GM19372 (cell line): Measurements from ENCODE around the gene KRTAP12-3.
"Not testable (repeated sequence)": the region's sequence is repeated elsewhere in the genome, so short reads cannot be mapped to it uniquely, and the experiment has no call there.

Experiments
- ATAC-seq: cut with Tn5 transposase; IDR thresholded peaks from one replicate; pipeline ENCODE4 v1.9.1; 2021; ENCODE audit warnings: mild to moderate bottlenecking, low read depth, moderate library complexity; ENCODE audit not compliant: unreplicated experiment

The KRTAP12-3 gene

DNA sequence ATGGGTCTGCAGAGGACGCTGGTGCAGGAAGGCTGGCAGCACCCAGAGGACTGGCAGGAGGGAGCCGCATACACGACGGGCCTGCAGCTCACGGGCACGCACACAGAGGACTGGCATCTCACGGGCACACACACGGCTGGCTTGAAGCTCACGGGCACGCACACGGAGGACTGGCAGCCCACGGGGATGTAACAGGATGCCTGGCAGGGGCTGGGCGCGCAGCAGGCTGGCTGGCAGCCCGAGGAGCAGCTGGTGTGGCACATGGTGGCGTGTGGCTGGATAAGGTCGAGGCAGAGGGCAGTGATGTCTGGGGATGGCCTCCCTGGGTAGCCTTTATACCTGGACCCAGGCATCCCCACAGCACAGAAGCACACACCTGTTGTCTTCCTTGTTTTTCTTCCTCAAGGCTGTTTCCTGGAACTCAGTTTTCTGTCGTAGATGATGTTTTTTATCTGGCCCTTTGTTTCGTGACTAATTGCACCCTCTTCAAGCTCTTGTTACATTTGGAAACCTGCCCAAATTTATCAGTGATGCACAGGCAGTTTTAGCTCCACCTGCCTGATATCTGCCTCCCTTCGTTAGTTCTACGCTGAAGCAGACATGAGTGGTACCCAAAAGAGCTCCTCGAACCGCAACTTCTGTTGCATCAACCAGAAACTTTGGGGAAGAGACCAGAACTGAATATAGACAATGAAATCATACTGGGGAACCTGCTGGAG lies 24.3 kb downstream of the KRTAP12-3 start, which contains the start of gene KRTAP12-1:
Gene KRTAP12-1, minus strand, starts transcription at position 303 of the 719 bp plus-strand sequence. Its CDS starts 40 bp downstream, at position 263.
- no peak for ATAC-seq

DNA sequence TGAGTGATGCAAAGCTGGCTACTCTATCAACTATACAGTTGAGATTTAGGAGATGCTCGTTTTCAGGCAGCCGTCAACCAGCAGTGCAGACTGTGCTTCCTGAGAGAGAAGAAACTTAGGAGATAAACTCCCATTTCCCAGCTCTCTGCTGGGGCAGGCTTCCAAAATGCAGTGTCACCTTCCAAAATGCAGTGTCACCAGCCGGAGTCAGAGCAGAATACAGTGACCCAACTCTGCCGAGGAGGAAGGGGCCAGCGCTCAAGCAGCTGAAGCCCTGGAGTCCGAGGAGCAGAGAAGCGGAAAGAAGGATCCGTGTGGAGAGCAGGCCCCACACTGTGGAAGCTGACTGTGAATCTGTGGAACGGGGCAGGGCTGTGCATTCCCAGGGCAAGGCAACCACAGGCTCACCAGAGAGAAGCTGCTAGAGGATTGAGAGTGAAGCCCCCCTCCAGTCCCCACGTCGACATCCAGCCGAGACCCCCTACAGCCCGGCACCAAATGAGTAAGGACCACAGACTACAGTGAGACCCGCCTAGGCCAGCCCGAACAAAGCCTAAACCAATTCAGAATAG lies 24.9 kb downstream of the KRTAP12-3 start:
- no peak for ATAC-seq

DNA sequence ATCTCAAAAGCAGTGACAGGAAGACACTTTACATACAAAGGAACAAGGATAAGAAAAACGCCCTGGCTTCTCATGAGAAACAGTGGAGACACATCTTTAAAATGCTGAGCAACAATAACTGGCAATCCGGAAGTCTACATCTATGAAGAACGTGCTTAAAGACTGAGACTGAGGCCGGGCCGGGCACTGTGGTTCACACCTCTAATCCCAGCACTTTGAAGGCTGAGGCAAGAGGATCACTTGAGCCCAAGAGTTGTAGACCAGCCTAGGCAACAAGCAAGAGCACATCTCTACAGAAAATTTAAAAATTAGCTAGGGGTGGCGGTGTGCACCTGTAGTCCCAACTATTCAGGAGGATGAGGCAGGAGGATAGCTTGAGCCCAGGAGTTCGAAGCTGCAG lies 26.3 kb downstream of the KRTAP12-3 start:
- no peak for ATAC-seq

DNA sequence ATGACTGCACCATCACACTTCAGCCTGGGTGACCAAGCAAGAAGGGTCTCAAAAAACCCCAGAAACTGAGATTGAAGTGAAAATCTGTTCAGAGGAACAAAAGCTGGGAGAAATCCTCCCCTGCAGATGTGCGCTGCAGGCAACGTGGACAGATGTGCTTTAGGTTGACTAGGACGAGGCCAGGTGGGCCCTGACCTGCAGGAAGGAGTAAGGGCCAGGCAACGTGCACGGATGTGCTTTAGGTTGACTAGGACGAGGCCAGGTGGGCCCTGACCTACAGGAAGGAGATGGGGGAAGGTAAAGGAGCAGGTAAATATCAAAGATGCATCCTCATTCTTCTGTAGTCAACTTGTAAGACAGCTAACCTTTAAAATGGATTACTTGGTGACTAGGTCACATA lies 26.8 kb downstream of the KRTAP12-3 start:
- no peak for ATAC-seq

DNA sequence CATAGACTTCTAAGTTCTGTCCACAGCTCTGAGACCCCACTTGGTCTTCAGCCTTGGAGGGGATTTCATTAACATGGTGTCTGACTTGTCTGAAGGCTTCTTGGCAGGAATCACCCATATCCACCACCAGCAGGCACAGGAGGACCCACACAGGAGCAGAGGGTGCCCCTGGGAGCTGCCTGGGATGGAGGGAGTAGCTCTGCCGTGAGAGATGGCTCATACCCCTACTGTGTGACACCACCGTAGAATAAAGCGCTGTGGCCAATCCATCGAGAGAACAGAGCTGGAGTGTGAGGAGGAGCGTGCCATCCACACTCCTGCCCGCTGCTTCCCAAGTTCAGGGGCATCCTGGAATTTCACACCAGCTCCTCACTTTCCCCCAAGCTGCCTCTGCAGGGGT lies 27.3 kb downstream of the KRTAP12-3 start:
- not testable (repeated sequence) for ATAC-seq

DNA sequence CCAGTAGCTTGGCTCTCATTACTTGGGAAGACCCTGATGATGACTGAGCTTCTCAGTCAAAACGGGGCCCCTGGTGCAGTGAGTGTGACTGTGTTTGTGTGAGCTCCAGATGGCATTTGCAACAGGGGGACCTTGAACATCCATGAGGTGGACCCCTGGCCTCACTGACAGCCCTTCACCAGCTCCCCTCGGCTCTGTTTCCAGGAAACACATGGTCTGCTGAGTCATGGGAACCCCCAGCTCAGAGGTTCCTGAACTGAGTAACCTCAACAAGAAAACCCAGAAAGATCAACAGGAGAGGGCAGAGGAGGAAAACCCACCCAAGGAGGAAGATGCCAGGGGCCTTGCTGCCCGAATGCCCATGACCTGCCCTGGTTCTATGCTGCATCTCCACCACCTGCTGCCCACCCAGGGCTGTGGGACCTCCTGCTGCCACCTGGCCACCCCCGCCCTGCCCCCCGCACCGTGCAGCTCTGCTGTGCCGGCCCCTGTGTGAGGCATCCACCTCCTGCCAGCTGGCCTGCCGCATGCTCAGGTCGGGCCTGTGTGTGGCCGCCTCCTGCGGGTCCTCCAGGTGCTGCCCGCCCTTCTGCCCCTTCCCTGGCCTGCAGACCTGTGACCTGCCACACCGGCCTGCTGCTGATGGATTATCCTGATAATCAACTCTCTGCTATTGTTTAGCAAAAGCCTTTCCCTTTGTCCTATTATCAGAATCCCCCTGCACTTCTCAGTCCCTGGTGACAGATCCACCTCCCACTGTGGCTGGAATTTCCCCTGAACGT lies 28.5 kb downstream of the KRTAP12-3 start:
- no peak for ATAC-seq

DNA sequence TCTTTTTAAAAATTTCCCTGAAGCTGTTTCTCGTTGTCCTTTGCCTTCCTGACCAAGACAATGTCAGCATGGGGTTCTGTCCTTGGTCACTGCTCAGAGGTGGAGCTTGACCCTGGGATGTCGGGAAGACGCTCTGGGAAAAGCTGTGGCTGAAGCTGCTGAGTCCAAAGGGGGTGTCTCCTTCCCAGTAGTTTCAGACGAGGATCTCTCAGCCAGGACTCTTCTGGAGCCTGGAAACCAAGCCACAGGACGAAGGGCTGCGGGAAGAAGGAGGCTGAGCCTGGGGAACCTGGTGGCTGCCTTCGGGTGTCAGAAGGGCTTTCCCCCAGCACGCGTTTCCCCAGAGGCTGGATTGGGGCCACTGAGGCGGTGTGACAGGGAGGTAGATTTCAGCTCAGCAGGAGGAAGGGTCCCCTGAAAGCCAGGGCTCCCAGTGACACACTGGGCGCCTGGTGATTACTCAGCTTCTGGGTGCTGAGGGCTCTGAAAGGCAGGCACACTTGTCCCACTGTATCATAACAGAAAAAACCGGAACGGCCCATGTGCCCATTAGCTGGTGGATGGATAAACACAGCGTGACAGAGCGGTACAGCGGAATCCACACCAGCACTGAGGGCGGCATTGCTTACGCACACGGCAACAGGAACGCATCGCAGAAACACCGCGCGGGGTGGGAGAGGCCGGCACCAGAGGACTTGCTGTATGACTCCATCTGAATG lies 29.3 kb downstream of the KRTAP12-3 start:
- no peak for ATAC-seq

DNA sequence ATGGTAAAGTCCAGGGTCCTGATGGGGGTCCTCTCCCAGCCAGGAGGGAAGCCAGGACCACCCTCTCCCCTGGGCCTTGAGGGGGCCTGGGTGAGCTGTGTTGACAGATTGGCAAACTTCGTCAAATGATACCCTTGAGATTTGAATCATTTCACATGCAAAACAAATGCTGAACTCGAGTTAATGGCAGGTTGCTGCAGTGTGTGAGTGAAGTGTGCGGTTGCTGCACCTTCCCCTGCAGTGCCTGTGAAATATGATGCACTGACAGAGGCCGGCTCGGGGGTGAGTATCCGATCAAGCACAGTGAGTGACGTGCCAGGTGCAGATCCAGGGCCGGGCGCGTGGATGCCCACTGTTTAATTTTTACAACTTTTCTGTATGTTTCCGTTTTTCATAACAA lies 29.9 kb downstream of the KRTAP12-3 start:
- no peak for ATAC-seq

DNA sequence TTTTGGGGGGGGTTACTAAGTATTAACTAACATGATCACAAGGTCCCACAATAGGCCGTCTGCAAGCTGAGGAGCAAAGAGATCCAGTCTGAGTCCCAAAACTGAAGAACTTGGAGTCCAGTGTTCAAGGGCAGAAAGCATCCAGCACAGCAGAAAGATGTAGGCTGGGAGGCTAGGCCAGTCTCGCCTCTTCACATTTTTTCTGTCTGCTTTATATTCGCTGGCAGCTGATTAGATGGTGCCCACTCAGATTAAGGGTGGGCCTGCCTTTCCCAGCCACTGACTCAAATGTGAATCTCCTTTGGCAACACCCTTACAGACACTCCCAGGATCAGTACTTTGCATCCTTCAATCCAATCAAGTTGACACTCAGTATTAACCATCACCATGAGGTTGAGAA lies 32.0 kb downstream of the KRTAP12-3 start:
- ATAC-seq = not testable (repeated sequence)

DNA sequence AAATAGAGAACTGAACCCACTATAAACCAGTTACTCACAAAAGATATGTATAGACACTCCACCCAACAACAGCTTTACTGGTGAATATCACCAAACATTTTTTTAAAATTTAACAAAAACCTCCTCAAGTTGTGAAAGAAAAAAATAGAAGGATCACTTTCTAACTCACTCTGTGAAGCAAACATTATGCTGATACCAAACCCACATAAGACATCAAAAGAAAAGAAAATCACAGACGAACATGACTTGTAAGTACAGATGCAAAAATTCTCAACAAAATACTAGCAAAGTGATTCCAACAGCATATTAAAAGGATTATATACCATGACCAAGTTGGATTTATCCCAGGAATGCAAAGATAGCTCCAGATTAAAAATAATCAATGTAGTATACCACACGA lies 34.0 kb downstream of the KRTAP12-3 start:
- no peak for ATAC-seq

DNA sequence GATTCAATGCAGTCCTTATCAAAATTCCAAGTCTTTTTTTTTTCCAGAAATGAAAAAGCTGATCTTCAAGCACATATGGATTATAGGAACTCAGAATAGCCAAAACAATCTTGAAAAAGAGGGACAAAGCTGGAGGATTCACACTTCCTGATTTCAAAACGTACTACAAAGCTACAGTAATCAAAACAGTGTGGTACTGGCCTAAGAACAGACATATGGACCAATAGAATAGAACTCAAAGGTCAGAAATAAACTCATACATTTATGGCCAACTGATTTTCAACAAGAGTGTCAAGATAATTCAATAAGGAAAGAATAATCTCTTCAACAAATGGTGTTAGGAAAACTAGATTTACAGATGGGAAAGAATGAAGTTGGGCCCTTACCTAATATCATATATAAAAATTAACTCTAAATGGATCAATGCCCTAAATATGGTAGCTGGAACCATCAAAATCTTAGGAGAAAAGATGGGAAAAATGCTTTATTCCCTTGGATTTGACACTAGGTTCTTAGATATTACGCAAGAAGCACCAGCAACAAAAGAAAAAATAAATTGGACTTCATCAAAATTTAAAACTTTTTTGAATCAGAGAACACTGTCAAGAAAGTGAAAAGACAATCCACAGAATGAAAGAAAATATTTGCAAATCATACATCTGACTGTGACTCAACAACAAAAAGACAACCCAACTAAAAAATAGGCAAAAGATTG lies 35.2 kb downstream of the KRTAP12-3 start:
- ATAC-seq = no peak

DNA sequence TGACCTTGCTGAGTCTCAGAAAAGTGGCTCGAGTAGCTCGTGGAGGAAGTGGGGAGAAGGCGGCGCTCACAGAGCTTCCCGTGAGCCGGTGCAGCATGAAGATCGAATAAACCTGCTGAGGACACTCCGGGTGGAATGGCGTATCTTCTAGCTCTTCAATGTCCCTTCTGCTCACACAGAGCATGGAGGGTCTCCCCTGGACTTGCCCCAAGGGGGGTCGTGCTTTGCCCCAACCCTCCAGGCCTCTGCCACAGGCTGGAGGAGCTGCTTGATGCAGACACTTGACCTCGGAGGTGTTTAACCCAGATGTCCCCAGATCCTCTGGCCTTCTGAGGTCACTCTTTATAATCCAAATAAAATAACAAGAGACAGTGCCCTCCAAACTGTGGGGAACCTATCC lies 37.0 kb downstream of the KRTAP12-3 start:
- no peak for ATAC-seq

DNA sequence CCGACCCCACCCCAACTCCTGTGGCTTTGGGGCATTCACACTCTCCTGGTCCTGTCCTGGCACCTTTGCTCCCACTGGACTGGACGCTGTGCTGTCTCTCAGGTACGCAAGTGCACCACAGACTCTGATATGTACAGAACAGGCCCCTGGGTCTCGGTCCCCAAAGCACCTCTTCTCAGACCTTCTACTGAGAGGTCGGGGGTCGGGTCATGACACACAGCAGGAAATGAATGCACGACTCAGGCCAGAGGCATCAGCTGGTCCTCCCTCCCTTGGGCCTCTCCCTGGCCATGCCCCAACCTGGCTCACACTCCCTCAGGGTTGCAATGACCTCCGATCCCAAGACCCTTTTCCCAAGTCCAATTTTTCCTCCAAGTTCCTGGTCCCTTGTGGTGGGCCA lies 37.5 kb downstream of the KRTAP12-3 start:
- no peak for ATAC-seq

DNA sequence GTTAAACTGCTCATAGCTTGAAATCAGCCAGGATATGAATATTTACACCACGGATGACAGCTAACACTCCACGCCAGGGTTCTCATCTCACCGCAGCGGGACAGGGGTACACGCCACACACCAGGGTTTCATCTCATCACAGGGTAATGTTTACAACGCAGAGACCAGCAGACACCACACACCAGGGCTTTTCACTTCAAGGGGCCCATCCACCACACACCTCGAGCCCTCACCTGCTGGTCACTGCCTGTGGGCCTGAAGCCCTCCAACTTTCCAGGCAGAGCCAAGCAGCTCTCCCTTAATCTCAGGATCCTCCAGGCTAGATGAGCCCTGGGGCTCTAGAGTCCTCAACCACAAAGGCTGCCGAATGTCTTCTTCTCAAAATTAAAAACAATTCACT lies 37.9 kb downstream of the KRTAP12-3 start:
- ATAC-seq = no peak

DNA sequence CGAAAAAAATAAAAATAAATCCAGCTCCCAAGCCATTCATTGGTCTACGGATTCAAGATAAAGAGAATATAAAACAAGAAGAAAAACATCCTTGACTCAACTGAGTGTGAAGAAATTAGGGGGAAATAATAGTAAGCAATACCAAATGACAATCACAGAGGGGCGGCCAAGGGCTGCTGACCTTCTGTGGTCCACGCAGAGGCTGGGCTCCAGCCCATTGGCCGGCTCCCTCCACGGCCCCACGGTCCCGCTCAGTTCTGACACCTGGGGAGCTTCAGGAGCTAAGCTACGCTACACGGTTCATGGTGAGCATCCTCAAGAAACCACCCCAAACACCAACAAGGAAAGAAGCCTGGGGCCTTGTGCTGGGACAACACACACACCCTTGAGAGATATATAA lies 38.8 kb downstream of the KRTAP12-3 start:
- no peak for ATAC-seq

DNA sequence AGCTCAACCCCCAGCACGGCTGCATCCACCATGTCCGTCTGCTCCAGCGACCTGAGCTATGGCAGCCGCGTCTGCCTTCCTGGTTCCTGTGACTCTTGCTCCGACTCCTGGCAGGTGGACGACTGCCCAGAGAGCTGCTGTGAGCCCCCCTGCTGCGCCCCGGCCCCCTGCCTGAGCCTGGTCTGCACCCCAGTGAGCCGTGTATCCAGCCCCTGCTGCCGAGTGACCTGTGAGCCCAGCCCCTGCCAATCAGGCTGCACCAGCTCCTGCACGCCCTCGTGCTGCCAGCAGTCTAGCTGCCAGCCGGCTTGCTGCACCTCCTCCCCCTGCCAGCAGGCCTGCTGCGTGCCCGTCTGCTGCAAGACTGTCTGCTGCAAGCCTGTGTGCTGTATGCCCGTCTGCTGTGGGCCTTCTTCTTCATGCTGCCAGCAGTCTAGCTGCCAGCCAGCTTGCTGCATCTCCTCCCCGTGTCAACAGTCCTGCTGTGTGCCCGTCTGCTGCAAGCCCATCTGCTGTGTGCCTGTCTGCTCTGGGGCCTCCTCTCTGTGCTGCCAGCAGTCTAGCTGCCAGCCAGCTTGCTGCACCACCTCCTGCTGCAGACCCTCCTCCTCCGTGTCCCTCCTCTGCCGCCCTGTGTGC lies 39.6 kb downstream of the KRTAP12-3 start, which contains the start of gene KRTAP10-12:
Gene KRTAP10-12, plus strand, starts transcription at position 1 of the 639 bp plus-strand sequence. Its CDS starts 30 bp downstream, at position 31.
- ATAC-seq = not testable (repeated sequence)

DNA sequence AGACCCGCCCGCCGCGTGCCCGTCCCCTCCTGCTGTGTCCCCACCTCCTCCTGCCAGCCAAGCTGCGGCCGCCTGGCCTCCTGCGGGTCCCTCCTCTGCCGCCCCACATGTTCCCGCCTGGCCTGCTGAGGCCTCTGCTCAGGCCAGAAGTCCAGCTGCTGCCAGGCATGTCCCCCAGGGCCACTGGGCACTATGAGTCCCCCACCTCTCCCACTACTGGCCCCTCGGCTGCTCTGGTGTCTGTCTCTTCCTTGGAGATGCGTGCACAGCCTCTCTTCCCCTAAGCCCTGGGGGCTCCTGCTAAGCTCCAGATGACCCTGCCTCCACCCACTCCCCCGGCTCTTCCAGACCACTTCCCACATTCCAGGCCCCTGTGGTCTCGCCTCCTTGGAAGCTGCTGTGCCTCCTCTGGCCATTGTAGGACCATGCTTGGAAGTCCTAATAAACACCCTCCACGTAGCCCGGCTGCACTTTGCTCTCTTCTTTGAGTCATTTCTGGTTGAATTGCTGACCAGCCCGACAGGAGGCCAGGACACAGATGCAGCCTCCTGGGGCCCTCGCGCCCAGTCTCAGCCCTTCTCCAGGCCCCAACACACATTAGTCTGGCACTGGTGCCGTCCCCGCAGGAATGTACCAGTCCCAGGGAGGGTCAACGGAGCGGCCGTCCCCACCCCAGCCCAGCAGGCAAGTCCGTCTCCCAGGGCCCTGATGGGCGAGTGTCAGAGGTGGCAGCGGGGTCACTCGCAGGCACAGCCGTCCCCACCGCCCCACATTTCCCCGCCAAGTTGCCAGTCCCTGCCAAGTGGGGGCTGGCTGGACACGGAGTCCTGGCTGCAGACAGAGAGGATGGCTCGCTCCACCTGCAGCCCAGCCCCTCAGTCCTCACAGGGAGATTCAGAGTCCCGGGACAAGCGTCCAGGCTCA lies 40.3 kb downstream of the KRTAP12-3 start:
- ATAC-seq = no peak

DNA sequence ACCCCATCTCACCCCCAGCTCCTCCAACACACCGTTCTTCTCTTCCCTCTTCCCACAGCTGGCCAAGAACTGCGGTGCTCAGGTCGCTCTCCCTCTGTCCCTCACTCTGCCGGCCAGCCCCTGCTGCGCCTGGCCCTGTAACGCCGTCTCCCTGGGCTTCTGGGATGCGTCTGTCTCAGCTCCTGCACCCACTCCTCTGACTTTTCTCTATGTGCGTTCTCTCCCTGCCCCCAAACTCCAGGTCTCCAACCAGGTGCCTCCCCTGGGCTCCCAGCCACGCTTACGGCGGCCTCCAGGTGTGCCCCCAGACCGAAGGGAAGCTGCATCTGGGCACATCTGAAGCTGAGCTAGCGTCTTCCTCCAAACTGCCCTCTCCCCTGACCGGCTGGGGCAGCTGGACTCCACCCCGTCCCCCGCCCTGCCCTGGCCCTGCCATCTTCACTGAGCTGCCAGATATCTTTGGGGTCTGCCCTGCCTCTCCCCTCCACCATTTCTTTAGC lies 41.8 kb downstream of the KRTAP12-3 start:
- ATAC-seq = no peak
